Fibroblast of lung (primary cell): Measurements from ENCODE around the gene COL28A1. TPM values are rescaled to one million over a fixed set of nuclear protein-coding genes. Genes with fewer than 3 reads are reported as not detected.

ENCODE experiments used
- DNase-seq, 2 donors: peaks; one replicate each; pipeline versions ENCODE4 v3.0.0 to v3.0.0-alpha.2; 2010; ENCODE audit warnings: low read depth in 2 of 2
- H2AFZ ChIP-seq: 2 replicates; pipeline ENCODE4 v1.5.1; 2012; ENCODE audit warnings: low read length, control low read depth, inconsistent platforms
- H3K27ac ChIP-seq: 2 replicates; pipeline ENCODE4 v1.5.1; 2011; ENCODE audit warnings: low read length, control low read depth; ENCODE audit not compliant: insufficient read depth
- H3K27me3 ChIP-seq: 2 replicates; pipeline ENCODE4 v1.5.1; 2011; ENCODE audit warnings: mild to moderate bottlenecking, low read length; ENCODE audit not compliant: control insufficient read depth, insufficient read depth
- H3K36me3 ChIP-seq: 2 replicates; pipeline ENCODE4 v1.5.1; 2011; ENCODE audit warnings: low read length; ENCODE audit not compliant: control insufficient read depth, insufficient read depth
- H3K4me1 ChIP-seq: 2 replicates; pipeline ENCODE4 v1.5.1; 2011; ENCODE audit warnings: low read length; ENCODE audit not compliant: control insufficient read depth, insufficient read depth; ENCODE audit errors: extremely low read depth
- H3K4me2 ChIP-seq: 2 replicates; pipeline ENCODE4 v1.5.1; 2011; ENCODE audit warnings: low read length, control low read depth; ENCODE audit not compliant: insufficient read depth; ENCODE audit errors: extremely low read depth
- H3K4me3 ChIP-seq, 4 experiments: fragments of 200-600 bp in 1 of 4; sonication (generic) in 1 of 4; replicated peaks in 1 of 4; 2 replicates each; pipeline ENCODE4 v1.5.1; 2011 to 2016; ENCODE audit warnings: low read length in 4 of 4, low read depth in 3 of 4, mild to moderate bottlenecking in 3 of 4, control low read depth in 2 of 4, inconsistent platforms in 1 of 4, mixed read lengths in 1 of 4; ENCODE audit not compliant: insufficient read depth in 1 of 4; ENCODE audit errors: control extremely low read depth in 1 of 4
- H3K79me2 ChIP-seq: 2 replicates; pipeline ENCODE4 v1.5.1; 2012; ENCODE audit warnings: mild to moderate bottlenecking, low read length, inconsistent platforms; ENCODE audit not compliant: control insufficient read depth, insufficient read depth
- H3K9ac ChIP-seq: 2 replicates; pipeline ENCODE4 v1.5.1; 2011; ENCODE audit warnings: mild to moderate bottlenecking, low read length, control low read depth; ENCODE audit not compliant: insufficient read depth
- H3K9me3 ChIP-seq: 2 replicates; pipeline ENCODE4 v1.5.1; 2012; ENCODE audit warnings: low read depth, low read length; ENCODE audit not compliant: control insufficient read depth, insufficient read depth
- H4K20me1 ChIP-seq: 2 replicates; pipeline ENCODE4 v1.5.1; 2011; ENCODE audit warnings: low read length; ENCODE audit not compliant: control insufficient read depth, insufficient read depth; ENCODE audit errors: extremely low read depth
- CTCF ChIP-seq, 2 donors: IDR thresholded peaks in 1 of 2; conservative IDR thresholded peaks in 1 of 2; 1 replicate in 1 of 2; 2 replicates in 1 of 2; pipeline ENCODE4 v1.5.1; 2011 to 2012; ENCODE audit warnings: low read length in 2 of 2, control low read depth in 1 of 2, inconsistent platforms in 1 of 2, low read depth in 1 of 2, mild to moderate bottlenecking in 1 of 2
- EZH2 ChIP-seq: IDR thresholded peaks from 2 replicates; pipeline ENCODE4 v1.5.1; 2012; ENCODE audit warnings: low read length, control low read depth, mild to moderate bottlenecking; ENCODE audit errors: missing control alignments
- polyA plus RNA-seq, 2 donors: library from polyadenylated mRNA; depleted of rRNA in 1 of 2; stranded (reverse) in 1 of 2; unstranded in 1 of 2; fragments of >200 nt; gene quantifications; 2 replicates each; pipeline ENCODE4 v1.2.1, GENCODE V29; 2011 to 2012; ENCODE audit warnings: missing spikeins in 1 of 2
- total RNA-seq: library from RNA; depleted of rRNA; stranded (reverse); fragments of >200 nt; gene quantifications from 2 replicates; pipeline ENCODE4 v1.2.1, GENCODE V29; 2014

Gene COL28A1
- total and polyA plus RNA-seq, 2 donors (not counting 1 experiment from before 2014, with no cell fraction given): 0.01 to 0.17 TPM

GRCh38 chr7:7577888-7578287 is 42.2 kb upstream of the COL28A1 start:
- Histone ChIP-seq H2AFZ (no peak overlapping the region), H3K36me3 (no peaks in the 10 kb centered on the region), H3K4me1 (no peaks in the 10 kb centered on the region), H3K79me2 (peaks cover 1% of the 10 kb centered on the region), H3K4me2 (no peak overlapping the region), H3K9me3 (no peaks in the 10 kb centered on the region), H3K27ac (no peak overlapping the region), H3K4me3 (no peak overlapping the region), H4K20me1 (no peaks in the 10 kb centered on the region), H3K27me3 (no peaks in the 10 kb centered on the region), H3K9ac (no peak overlapping the region)
- no peak for TF ChIP-seq EZH2
- no peak for DNase-seq

- no peak overlapping the region for H3K4me3 ChIP-seq
- no peaks in the 10 kb centered on the region for H3K9me3 ChIP-seq
- H3K27ac ChIP-seq: no peak overlapping the region
- no peaks in the 10 kb centered on the region for H3K36me3 ChIP-seq
- H3K79me2 ChIP-seq: peaks cover 6% of the 10 kb centered on the region
- DNase-seq: no peak
- no peak overlapping the region for H3K9ac ChIP-seq
- TF ChIP-seq EZH2 (no peak), CTCF (conservative IDR thresholded peaks at IDR 0.05 in 1 of 2, IDR thresholded peaks at IDR 0.05 in 1 of 2; ENCODE audit: low read depth in 1 of 2, low read length in 2 of 2) (no peak)
- H3K4me2 ChIP-seq: no peak overlapping the region
- no peak overlapping the region for H2AFZ ChIP-seq
- no peaks in the 10 kb centered on the region for H3K4me1 ChIP-seq
- H4K20me1 ChIP-seq: no peaks in the 10 kb centered on the region
- H3K27me3 ChIP-seq: no peaks in the 10 kb centered on the region
These were observed 40.7 kb upstream of the COL28A1 start for GRCh38 chr7:7576344-7576743.

- DNase-seq: no peak
- no peak overlapping the region for H3K9ac ChIP-seq
- H4K20me1 ChIP-seq: no peaks in the 10 kb centered on the region
- TF ChIP-seq CTCF (conservative IDR thresholded peaks at IDR 0.05 in 1 of 2, IDR thresholded peaks at IDR 0.05 in 1 of 2; ENCODE audit: low read depth in 1 of 2, low read length in 2 of 2) (no peak), EZH2 (no peak)
- no peaks in the 10 kb centered on the region for H3K27me3 ChIP-seq
- H3K9me3 ChIP-seq: no peaks in the 10 kb centered on the region
- no peaks in the 10 kb centered on the region for H3K36me3 ChIP-seq
- H2AFZ ChIP-seq: no peak overlapping the region
- H3K4me2 ChIP-seq: no peak overlapping the region
- no peak overlapping the region for H3K4me3 ChIP-seq
- no peak overlapping the region for H3K27ac ChIP-seq
- H3K4me1 ChIP-seq: no peaks in the 10 kb centered on the region
- peaks cover 26% of the 10 kb centered on the region for H3K79me2 ChIP-seq
These were observed 38.0 kb upstream of the COL28A1 start for GRCh38 chr7:7573701-7574100.
